NCI-H128 (cell line): ENCODE data around the gene MMP24.
"Not testable (repeated sequence)": the region's sequence is repeated elsewhere in the genome, so short reads cannot be mapped to it uniquely, and the experiment has no call there.

Experiments
- DNase-seq: peaks from one replicate; lab custom pipeline; 2025; ENCODE audit not compliant: unreplicated experiment; lab: John Stamatoyannopoulos, UW

MMP24 gene

GRCh38 chr20:35226126-35226883 lies at the start of gene MMP24:
MMP24 (plus strand) TSS chr20:35226690; CDS start chr20:35226739, 49 bp downstream.
- DNase-seq, result no peak

DNA sequence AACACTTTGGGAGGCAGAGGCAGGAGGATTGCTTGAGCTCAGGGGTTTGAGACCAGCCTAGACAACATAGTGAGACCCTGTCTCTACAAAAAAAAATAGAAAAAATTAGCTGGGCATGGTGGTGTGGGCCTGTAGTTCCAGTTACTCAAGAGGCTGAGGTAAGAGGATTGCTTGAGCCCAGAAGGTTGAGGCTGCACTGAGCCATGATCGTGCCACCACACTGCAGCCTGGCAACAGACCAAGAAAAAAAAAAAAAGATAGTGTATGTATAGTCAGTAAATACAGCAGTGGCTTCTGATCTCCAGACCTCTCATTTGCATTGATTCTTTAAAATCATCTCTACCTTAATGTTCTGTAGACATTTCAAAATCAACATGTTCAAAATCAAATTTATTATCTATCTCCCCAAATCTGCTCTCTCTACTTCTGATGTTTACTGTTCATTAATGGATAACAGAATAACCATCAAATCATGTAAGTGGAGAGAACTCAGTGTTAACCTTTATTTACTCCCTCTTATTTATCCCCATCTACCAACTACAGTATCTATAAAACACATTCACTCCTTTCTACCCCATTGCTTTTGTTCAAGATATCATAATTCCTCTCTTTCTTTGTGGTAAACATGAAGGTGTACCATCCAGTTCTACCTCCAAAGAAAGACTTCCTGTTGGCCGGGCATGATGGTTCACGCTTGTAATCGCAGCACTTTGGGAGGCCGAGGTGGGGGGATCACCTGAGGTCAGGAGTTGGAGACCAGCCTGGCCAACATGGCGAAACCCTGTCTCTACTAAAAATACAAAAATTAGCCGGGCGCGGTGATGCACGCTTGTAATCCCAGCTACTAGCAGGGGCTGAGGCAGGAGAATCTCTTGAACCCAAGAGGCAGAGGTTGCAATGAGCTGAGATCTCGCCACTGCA lies 46.9 kb upstream of the MMP24 start:
- DNase-seq, result no peak

DNA sequence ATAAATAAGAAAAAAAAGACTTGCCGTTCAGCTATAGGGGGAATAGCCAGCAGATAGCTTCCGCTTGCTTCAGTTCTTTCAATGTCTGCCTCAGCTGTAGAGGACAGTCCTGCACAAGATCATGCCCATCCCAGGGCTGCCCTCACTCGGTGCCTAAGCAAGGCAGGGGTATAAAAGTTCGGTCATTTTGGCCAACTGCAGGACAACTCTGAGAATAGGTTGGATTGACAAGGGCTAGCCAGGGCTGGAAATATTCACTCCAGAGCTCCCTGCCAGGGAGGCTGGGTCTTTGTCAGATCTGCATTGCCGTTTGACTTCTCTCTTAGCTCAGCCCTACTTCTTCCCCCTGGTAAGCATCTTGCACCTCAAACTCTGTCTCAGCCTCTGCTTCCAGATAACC lies 46.2 kb upstream of the MMP24 start:
- no peak for DNase-seq

DNA sequence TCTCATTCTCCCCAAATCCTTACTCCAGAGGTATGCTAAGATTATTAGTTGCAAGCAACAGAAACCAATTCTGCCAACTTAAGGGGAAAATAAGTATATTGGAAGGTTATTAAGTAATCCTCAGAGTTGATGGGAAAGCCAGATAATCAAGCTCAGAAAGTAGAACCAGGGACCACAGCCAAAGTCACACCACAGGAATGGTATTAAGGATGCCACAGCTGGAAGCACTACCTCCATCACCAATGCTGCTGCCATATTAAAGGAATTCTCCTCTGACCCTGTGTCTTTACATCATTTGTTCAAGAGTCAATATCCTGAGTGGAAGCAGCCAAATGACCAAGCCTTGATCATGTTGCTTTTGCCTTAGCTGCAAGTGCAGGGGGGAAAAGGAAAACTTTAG lies 44.8 kb upstream of the MMP24 start:
- DNase-seq, result no peak

DNA sequence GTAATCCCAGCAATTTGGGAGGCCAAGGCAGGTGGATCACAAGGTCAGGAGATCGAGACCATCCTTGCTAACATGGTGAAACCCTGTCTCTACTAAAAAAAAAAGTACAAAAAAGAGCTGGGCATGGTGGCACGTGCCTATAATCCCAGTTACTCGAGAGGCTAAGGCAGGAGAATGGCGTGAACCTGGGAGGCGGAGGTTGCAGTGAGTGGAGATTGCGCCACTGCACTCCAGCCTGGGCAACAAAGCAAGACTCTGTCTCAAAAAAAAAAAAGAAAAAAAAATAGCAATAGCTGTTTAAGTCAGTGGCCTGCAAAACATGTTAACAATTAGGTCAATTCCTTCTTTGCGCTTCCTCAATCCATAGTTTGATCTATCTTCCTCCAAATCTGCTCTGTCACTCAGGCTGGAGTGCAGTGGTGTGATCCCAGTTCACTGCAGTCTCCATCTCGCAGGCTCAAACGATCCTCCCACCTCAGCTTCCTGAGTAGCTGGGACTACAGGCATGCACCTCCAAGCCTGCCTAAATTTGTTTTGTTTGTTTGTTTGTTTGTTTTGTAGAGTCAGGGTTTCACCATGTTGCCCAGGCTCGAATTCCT lies 39.7 kb upstream of the MMP24 start:
- DNase-seq, result not testable (repeated sequence)

GRCh38 chr20:35187584-35188190 lies 38.8 kb upstream of the MMP24 start:
- DNase-seq, result no peak

GRCh38 chr20:35189223-35189622 lies 37.3 kb upstream of the MMP24 start:
- DNase-seq, result not testable (repeated sequence)

DNA sequence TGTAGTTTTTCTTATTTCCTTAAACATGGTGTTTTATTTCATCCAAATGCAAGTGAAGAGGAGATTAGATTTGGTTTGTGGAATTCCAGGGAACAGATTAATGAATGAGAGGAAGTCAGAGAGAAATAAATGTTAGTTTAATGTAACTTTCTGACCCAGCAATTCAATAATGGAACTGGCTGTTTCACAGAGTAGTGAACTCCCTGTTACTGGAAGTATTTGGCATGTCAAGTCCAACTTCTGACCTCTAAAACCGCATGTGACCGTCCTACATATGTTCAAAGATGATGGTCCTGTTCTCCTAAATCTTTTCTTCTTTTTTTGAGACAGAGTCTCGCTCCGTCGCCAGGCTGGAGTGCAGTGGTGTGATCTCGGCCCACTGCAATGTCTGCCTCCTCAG lies 35.9 kb upstream of the MMP24 start:
- no peak for DNase-seq

DNA sequence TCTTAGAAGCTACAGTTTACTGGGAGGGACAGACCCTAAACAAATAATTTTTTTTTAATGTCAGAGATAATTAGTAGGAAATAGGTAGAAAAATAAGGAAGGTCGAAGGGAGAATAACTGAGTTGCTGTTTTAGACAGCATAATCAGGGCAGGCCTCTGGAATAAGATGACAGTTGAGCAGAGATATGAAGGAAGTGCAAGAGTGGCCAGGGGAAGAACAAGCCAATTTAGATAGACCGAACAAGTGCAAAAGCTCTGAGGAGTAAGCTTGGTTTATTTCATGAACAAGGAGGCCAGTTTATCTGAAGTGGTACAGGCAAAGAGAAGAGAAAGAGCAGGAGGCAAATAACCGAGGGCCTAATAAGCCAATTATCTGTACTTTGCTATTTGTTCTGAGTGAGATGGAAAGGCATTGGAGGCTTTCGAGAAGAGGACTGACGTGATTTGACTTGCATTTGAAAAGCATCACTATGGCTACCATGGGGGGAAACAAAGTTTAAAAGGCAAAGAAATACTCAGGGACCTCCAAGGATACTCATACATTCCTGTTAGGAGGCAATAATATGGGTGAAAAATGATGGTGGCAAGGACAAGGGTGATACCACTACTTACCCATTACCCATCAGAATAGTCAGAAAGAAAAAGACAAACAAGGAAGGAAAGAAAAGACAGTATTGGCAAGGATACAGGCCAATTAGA lies 34.9 kb upstream of the MMP24 start:
- no peak for DNase-seq

- DNase-seq, result no peak
Observed at GRCh38 chr20:35192118-35192872, 34.2 kb upstream of the MMP24 start.

- DNase-seq, result not testable (repeated sequence)
Observed at GRCh38 chr20:35193031-35193791, 33.3 kb upstream of the MMP24 start.

GRCh38 chr20:35196313-35196712 lies 30.2 kb upstream of the MMP24 start:
- DNase-seq, result no peak

DNA sequence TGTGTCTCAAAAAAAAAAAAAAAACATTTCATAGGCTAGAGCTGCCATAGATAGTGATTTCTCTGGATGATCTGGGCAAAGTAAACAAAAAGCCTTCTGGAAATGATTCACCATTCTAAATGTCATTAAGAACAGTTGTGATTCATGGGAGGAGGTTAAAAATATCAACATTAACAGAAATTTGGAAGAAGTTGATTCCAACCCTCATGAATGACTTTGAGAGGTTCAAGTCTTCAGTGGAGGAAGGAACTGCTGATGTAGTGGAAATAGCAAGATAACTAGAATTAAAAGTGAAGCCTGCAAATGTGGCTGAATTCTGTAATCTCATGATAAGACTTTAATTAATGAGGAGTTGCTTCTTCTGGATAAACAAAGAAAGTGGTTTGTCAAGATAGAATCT lies 26.8 kb upstream of the MMP24 start:
- no peak for DNase-seq

GRCh38 chr20:35200267-35200666 lies 26.2 kb upstream of the MMP24 start:
- no peak for DNase-seq

GRCh38 chr20:35201467-35201866 lies 25.0 kb upstream of the MMP24 start:
- not testable (repeated sequence) for DNase-seq

- DNase-seq, result no peak
Observed at GRCh38 chr20:35206802-35207201, 19.7 kb upstream of the MMP24 start.

- DNase-seq, result peak; percentile 60
Observed at GRCh38 chr20:35207950-35208611, 18.4 kb upstream of the MMP24 start.

DNA sequence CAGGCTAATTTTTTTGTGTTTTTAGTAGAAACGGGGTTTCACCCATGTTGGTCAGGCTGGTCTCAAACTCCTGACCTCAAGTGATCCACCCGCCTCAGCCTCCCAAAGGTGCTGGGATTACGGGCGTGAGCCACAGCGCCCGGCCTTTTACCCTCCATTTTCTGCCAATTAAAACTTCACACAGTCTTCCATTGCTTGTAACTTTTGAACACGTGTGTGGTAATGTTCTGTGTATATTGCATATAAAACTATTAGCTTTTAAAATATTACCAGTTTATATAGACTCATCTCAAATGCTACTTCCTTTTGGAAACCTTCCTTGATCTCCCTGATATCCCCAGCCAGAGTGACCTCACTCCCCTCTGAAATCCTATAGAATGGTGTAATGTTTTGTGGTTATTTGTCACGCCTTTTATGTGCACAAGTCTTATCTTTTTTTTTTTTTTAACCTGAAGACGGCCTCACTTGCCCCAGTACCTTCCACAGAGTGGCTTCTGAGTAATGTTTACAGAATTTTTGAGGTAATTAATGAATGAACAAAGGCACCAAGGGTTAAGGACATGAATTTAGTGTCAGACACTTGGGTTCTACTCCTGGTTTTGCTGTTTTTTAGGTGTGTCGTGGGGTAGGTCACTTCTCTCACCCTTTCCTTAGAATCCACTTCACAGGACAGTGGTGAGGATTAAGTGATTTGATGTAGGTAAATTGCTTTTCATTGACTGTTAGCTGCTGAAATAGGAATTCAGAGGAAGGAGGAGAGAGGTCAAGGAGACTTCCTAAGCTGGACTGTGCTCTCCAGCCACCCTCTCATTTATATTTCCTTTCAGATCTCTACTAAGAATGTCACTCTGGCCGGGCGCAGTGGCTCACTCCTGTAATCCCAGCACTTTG lies 11.2 kb upstream of the MMP24 start:
- no peak for DNase-seq
